Aorta (tissue), 5 donors: ENCODE results near the gene ACTR5. TPM values are rescaled to one million over a fixed set of nuclear protein-coding genes. Genes with fewer than 3 reads are reported as not detected.

Source experiments
- ATAC-seq: fragments of 200-7000 bp; cut with Tn5 transposase; one replicate; pipeline ENCODE4 v1.9.1; 2022; ENCODE audit warnings: moderate library complexity; ENCODE audit not compliant: low FRiP score
- DNase-seq, 2 donors: peaks; one replicate each; pipeline ENCODE4 v3.0.0-alpha.2; 2020
- H3K27ac ChIP-seq, 2 donors: one replicate each; pipeline ENCODE4 v1.5.1; 2013; ENCODE audit warnings: low read length in 2 of 2, mild to moderate bottlenecking in 2 of 2, moderate library complexity in 2 of 2, control low read depth in 1 of 2, inconsistent platforms in 1 of 2, low read depth in 1 of 2
- H3K27me3 ChIP-seq, 2 donors: one replicate each; pipeline ENCODE4 v1.6.1; 2013; ENCODE audit warnings: control low read depth in 1 of 2, low read length in 1 of 2, mild to moderate bottlenecking in 1 of 2, moderate library complexity in 1 of 2; ENCODE audit not compliant: insufficient read depth in 2 of 2, control insufficient read depth in 1 of 2
- H3K36me3 ChIP-seq, 2 donors: one replicate each; pipeline ENCODE4 v1.6.1; 2013; ENCODE audit warnings: control low read depth in 1 of 2, low read length in 1 of 2, mild to moderate bottlenecking in 1 of 2; ENCODE audit not compliant: insufficient read depth in 2 of 2, control insufficient read depth in 1 of 2
- H3K4me1 ChIP-seq, 2 donors: one replicate each; pipeline ENCODE4 v1.6.1; 2013; ENCODE audit warnings: low read length in 2 of 2, control low read depth in 1 of 2, mild to moderate bottlenecking in 1 of 2, moderate library complexity in 1 of 2; ENCODE audit not compliant: insufficient read depth in 2 of 2, control insufficient read depth in 1 of 2
- H3K4me3 ChIP-seq, 2 donors: one replicate each; pipeline ENCODE4 v1.5.1; 2013; ENCODE audit warnings: low read length in 2 of 2, control low read depth in 1 of 2, mild to moderate bottlenecking in 1 of 2
- H3K9me3 ChIP-seq: one replicate; pipeline ENCODE4 v1.6.1; 2013; ENCODE audit warnings: mild to moderate bottlenecking, low read length; ENCODE audit not compliant: control insufficient read depth
- WGBS, 2 donors: extraction: QIAGEN DNeasy Blood & Tissue Kit; methylation state at CpG; one replicate each; pipeline ENCODE4 v1.1.7; 2013; 5-methylcytosine and 5-hydroxymethylcytosine counted together
- intact Hi-C, 2 donors: fragments of 100-400 bp; cut with DNase I; formaldehyde crosslinking; loops; one replicate each; pipeline versions ENCODE4 v1.14.2 to v1.15.0; 2022
- polyA plus RNA-seq, 2 donors: library from polyadenylated mRNA; stranded (reverse); fragments of 200-250 nt; gene quantifications; one replicate each; pipeline ENCODE4 v1.2.3, GENCODE V29; 2013
- total RNA-seq, 2 donors: library from RNA; stranded (reverse); fragmentation: NEBNext Ultra II Directional; extraction: Animal tissue kit (Norgen Biotek cat#: 25700); gene quantifications; one replicate each; pipeline ENCODE4 v1.2.1, GENCODE V29; 2021
- donor health status: healthy with polysubstance abuse.
- donor health status: Bipolar disorder and iron deficiency.
- donor health status: DM: no; HTN: no; CAD: no.
- donor health status: DM: no; HTN: no; CAD: no.
- donor health status: DM: yes; HTN: yes; CAD: no.

The ACTR5 gene
- total and polyA plus RNA-seq, 4 donors, result 3.5 to 10.3 (median 7.1) TPM

DNA sequence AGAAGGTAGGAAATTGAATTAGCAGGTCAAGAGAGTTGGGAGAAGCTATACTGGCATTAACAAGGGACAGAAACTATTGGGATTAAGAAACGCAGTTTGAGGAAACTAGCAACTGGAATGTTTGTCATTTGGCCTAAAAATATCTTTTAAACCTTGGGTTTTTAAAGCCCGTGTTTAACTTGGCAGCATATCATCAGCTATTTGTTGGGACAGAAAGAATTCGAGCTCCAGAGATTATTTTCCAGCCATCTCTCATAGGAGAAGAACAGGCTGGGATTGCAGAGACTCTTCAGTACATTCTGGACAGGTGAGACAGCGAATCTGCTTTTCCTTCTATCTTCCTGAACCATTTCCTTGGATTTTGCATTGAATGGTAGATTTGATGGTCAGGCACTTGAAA is 17.8 kb downstream of the ACTR5 start:
- no peaks in the 10 kb centered on the region for H3K27me3 ChIP-seq
- intact Hi-C loops, result no loop called here
- H3K27ac ChIP-seq, result peak overlapping the region; percentile 53 to 99
- WGBS, 2 donors, result 23 to 25% methylated on average over 4 of the region's 4 CpGs
- DNase-seq (no peak), ATAC-seq (no peak)
- peaks cover 5 to 7% of the 10 kb centered on the region in 2 donors for H3K36me3 ChIP-seq
- no peaks in the 10 kb centered on the region for H3K9me3 ChIP-seq
- H3K4me1 ChIP-seq, result peaks cover 2 to 10% of the 10 kb centered on the region in 2 donors
- no peak overlapping the region for H3K4me3 ChIP-seq

DNA sequence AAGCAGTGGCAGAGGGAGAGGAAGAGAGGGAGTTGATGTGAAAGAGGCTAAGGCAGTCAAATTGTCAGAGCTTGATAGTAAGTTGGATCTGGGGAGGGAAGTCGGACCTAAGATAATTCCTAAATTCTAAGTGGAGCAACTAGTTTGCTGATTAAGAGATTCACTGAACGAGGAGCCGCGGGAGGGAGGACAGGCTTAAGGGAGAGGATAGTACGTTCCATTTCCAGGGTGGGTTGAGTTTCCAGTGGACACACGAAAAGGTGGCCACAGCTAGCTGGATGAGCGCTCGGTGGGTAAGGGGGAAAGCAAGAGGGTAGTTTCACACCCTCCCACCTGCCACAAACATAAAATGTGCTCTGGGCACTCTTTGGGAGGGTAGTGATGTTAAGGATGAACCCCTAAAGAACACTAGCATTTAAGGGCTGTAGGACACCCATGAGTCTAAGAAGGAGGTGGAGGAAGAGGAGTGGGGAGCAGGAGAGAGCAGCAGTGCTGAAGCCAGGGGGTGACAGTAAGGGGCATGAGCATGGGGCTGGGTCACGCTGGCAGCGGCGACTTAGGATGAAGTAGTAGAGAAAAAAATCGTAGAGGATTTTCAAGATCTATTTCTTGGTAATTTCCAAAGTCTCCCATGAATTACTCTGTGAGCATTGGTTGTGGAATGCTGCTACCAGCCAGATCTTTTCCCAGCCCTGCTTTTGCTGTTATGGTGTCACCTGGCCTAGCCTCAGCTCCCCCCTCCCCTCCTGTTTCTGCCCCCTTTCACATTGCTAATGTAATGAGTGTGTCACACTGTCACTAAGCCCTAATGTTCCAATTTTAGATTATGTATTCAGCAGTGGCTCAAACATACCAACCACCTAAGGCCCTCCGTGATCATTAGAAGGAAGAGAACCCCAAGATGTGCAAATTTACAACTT is 21.4 kb downstream of the ACTR5 start:
- WGBS, 2 donors, result 91 to 94% methylated on average over 13 of the region's 13 CpGs
- Histone ChIP-seq H3K27ac (no peak overlapping the region), H3K4me3 (no peak overlapping the region), H3K36me3 (peaks cover 3 to 7% of the 10 kb centered on the region in 2 donors), H3K9me3 (no peaks in the 10 kb centered on the region), H3K4me1 (peaks cover 2 to 7% of the 10 kb centered on the region in 2 donors), H3K27me3 (no peaks in the 10 kb centered on the region)
- intact Hi-C loops, result no loop called here
- DNase-seq, result no peak
- no peak for ATAC-seq

DNA sequence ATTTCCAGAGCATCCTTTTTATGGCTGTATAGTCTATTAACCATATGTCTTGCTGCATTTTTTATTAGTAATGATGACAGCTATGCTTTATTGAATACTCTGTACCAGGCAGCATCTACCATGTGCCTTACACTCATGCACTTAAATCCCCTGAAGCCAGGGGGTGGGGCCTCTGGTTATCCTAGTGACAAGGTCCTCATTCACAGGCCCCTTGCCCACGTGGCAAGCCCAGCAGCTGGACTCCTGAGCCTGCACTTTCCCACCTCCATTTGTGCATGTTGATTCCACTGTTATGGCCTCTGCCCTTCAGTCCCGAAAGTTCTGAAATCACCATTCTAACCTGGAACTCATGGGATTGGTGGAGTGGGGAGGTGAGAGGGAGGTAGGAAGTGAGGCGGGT is 22.3 kb downstream of the ACTR5 start:
- WGBS, 2 donors, result 86% methylated on average over 3 of the region's 3 CpGs
- peaks cover 0 to 6% of the 10 kb centered on the region in 2 donors for H3K4me1 ChIP-seq
- no peaks in the 10 kb centered on the region for H3K27me3 ChIP-seq
- H3K9me3 ChIP-seq, result no peaks in the 10 kb centered on the region
- DNase-seq (no peak), ATAC-seq (no peak)
- H3K4me3 ChIP-seq, result no peak overlapping the region
- intact Hi-C loops, result no loop called here
- no peak overlapping the region for H3K27ac ChIP-seq
- H3K36me3 ChIP-seq, result peaks cover 5 to 7% of the 10 kb centered on the region in 2 donors

DNA sequence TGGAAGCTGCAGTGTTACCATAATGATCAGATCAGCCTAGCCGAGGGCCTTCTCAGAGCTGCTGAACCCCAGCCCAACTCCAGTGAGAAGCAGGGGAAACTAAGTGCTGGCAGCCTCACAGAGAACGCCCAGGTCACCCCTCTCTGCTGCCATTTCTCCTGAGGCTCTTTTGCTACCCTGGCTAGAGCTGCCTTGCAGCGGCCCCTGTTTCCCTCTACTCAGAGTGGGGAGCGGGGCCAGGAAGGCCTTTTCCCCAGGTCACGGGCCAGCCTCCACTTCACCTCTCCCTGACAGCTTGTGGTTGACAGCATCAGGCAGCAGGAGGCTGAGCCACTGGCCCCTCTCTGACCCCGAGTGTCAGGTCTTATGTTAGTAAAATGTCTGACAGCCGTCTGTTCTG is 22.7 kb downstream of the ACTR5 start:
- H3K27ac ChIP-seq, result no peak overlapping the region
- H3K4me3 ChIP-seq, result no peak overlapping the region
- H3K9me3 ChIP-seq, result no peaks in the 10 kb centered on the region
- H3K27me3 ChIP-seq, result no peaks in the 10 kb centered on the region
- DNase-seq (no peak), ATAC-seq (no peak)
- peaks cover 0 to 4% of the 10 kb centered on the region in 2 donors for H3K4me1 ChIP-seq
- intact Hi-C loops, result no loop called here
- 83 to 93% methylated on average over 7 of the region's 7 CpGs for WGBS, 2 donors
- H3K36me3 ChIP-seq, result peaks cover 5 to 7% of the 10 kb centered on the region in 2 donors

DNA sequence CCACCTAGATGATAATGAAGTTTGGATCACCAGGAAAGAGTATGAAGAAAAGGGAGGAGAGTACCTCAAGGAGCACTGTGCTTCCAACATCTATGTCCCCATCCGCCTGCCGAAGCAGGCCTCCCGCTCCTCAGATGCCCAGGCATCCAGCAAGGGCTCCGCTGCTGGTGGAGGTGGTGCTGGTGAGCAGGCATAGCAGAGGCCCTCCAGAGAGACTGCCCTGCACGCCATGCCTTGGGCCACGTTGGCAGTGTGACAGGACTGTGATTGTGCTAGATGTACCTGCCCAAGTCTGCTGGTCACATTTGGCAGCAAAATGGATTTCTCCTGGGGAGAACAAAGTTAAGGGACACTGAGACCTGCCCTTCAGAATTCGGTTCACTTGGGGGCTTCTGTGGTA is 23.4 kb downstream of the ACTR5 start:
- no peaks in the 10 kb centered on the region for H3K27me3 ChIP-seq
- intact Hi-C loops, result no loop called here
- no peaks in the 10 kb centered on the region for H3K4me1 ChIP-seq
- 90 to 94% methylated on average over 7 of the region's 7 CpGs for WGBS, 2 donors
- ATAC-seq (no peak), DNase-seq (no peak)
- no peaks in the 10 kb centered on the region for H3K9me3 ChIP-seq
- peaks cover 5 to 7% of the 10 kb centered on the region in 2 donors for H3K36me3 ChIP-seq
- no peak overlapping the region for H3K4me3 ChIP-seq
- H3K27ac ChIP-seq, result peak overlapping the region in 1 of 2 donors; percentile 21

DNA sequence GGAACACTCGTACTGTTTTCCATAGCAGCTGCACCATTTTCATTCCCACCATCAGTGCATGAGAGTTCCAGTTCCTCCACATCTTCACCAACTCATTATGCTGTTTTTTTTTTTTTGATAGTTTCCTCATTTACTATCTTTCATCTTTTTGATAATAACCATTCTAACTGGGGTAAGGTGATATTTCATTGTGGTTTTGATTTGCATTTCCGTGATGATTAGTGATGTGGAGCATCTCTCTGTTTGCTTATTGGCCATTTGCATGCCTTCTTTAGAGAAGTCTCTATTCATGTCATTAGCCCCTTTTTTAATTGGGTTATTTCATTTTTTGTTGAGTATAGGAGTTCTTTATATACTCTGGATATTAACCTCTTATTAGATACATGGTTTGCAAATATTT is 25.9 kb downstream of the ACTR5 start:
- Histone ChIP-seq H3K4me3 (no peak overlapping the region), H3K36me3 (peaks cover 5 to 7% of the 10 kb centered on the region in 2 donors), H3K4me1 (no peaks in the 10 kb centered on the region), H3K27ac (no peak overlapping the region), H3K9me3 (no peaks in the 10 kb centered on the region), H3K27me3 (no peaks in the 10 kb centered on the region)
- ATAC-seq (no peak), DNase-seq (no peak)
- intact Hi-C loops, result no loop called here
- WGBS, 2 donors, result 60 to 99% methylated on average over 2 of the region's 2 CpGs

DNA sequence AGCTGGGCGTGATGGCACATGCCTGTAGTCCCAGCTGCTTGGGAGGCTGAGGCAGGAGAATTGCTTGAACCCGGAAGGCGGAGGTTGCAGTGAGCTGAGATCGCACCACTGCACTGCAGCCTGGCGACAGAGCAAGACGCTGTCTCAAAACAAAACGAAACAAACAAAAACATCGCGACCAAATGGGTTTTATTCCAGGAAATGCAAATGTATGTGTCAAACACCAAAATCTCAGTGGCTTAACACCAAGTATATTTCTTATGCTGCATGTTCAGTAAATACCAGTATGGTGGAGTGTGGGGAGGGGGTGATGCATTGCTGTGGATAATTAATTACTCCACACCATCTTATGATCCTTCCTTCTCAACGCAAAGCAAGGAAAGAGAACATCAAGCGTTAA is 28.1 kb downstream of the ACTR5 start:
- no peak overlapping the region for H3K4me3 ChIP-seq
- no peaks in the 10 kb centered on the region for H3K9me3 ChIP-seq
- no peaks in the 10 kb centered on the region for H3K27me3 ChIP-seq
- WGBS, 2 donors, result 97 to 98% methylated on average over 11 of the region's 11 CpGs
- no peaks in the 10 kb centered on the region for H3K4me1 ChIP-seq
- no peak overlapping the region for H3K27ac ChIP-seq
- DNase-seq, result no peak
- peaks cover 5 to 7% of the 10 kb centered on the region in 2 donors for H3K36me3 ChIP-seq
- intact Hi-C loops, result no loop called here
- ATAC-seq, result no peak

DNA sequence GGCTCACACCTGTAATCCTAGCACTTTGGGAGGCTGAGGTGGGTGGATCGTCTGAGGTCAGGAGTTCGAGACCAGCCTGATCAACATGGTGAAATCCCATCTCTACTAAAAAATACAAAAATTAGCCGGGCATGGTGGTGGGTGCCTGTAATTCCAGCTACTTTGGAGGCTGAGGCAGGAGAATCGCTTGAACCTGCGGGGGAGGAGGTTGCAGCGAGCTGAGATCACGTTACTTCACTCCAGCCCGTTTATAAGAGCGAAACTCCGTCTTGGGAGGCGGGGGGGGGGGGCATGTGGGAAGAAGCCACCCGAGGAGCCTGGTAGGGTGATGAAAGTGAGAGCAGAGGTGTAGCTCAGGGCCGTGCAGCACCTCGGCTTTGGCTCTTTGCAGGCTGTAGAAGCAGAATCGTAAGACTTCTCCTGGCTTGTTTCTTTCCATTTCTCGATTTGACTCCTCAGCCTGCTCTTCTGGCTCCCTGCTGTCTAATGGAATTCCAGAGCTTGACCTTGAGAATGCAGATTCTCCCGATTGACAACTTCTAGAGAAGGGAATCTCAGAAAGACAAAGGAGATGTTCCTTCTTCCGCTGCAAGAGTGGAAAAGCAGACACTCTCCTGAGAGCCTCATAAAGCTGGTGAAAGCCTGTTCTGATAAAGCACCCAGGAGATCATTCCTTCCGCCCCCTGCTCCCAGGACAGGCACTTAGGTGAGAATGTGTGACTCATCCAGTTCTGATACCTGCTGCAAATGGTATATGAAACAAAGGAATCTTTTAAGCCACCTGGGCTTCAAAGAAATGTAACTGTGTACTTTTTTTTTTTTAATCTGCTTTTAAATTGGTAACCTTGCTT is 31.2 kb downstream of the ACTR5 start:
- 50 to 58% methylated on average over 19 of the region's 19 CpGs for WGBS, 2 donors
- intact Hi-C loops, result loop anchor here in 1 of 2 donors (10.0 kb wide), 1 partner anchor 135 kb away; no protein-coding TSS in a partner anchor
- Histone ChIP-seq H3K4me3 (no peak overlapping the region), H3K27ac (no peak overlapping the region), H3K9me3 (no peaks in the 10 kb centered on the region), H3K27me3 (no peaks in the 10 kb centered on the region), H3K4me1 (no peaks in the 10 kb centered on the region), H3K36me3 (peaks cover 0 to 2% of the 10 kb centered on the region in 2 donors)
- ATAC-seq (no peak), DNase-seq (no peak)
